CD4-positive, CD25-positive, alpha-beta regulatory T cell (primary cell): Measurements from ENCODE around the gene PSAP. TPM values are rescaled to one million over a fixed set of nuclear protein-coding genes. Genes with fewer than 3 reads are reported as not detected.
A peak's percentile ranks its signal among the peaks of the same experiment; 100 is the strongest.

Experiments
- ATAC-seq, 2 donors: fragments of 150-1000 bp; cut with Tn5 transposase; one replicate each; pipeline ENCODE4 v1.10.0; 2021; ENCODE audit warnings: low read depth in 2 of 2, moderate number of reproducible peaks in 2 of 2, moderate library complexity in 1 of 2
- DNase-seq, 3 donors: peaks; one replicate each; pipeline versions ENCODE4 v3.0.0 to v3.0.0-alpha.2; 2012 to 2022; ENCODE audit warnings: mixed read lengths in 1 of 3
- H3K27ac ChIP-seq: one replicate; pipeline ENCODE4 v1.7.0; 2013; ENCODE audit warnings: mild to moderate bottlenecking, low read length; ENCODE audit not compliant: insufficient read depth, poor library complexity, severe bottlenecking
- H3K27me3 ChIP-seq: one replicate; pipeline ENCODE4 v1.7.0; 2013; ENCODE audit warnings: low read length; ENCODE audit not compliant: control insufficient read depth, insufficient read depth
- H3K36me3 ChIP-seq: one replicate; pipeline ENCODE4 v1.7.0; 2013; ENCODE audit warnings: mild to moderate bottlenecking, low read length, moderate library complexity; ENCODE audit not compliant: control insufficient read depth, insufficient read depth
- H3K4me1 ChIP-seq: 2 replicates; pipeline ENCODE4 v1.7.0; 2013; ENCODE audit warnings: mild to moderate bottlenecking, low read length; ENCODE audit not compliant: insufficient read depth, control insufficient read depth, poor library complexity, severe bottlenecking
- H3K4me3 ChIP-seq: one replicate; pipeline ENCODE4 v1.7.0; 2013; ENCODE audit warnings: low read depth, mild to moderate bottlenecking, low read length, moderate library complexity
- H3K9me3 ChIP-seq, 2 experiments: 1 replicate in 1 of 2; 2 replicates in 1 of 2; pipeline ENCODE4 v1.7.0; 2013; ENCODE audit warnings: low read length in 2 of 2, mild to moderate bottlenecking in 1 of 2, moderate library complexity in 1 of 2; ENCODE audit not compliant: control insufficient read depth in 2 of 2
- H3K27ac Mint-ChIP-seq, 3 donors: one replicate each; pipeline ENCODE4 v1.8.0; 2020 to 2022; ENCODE audit warnings: mild to moderate bottlenecking in 3 of 3, mixed read lengths in 3 of 3, moderate library complexity in 2 of 3
- H3K27me3 Mint-ChIP-seq: one replicate; pipeline ENCODE4 v1.8.0; 2022; ENCODE audit warnings: mild to moderate bottlenecking, mixed read lengths
- H3K36me3 Mint-ChIP-seq: one replicate; pipeline ENCODE4 v1.8.0; 2020; ENCODE audit warnings: mixed read lengths
- H3K4me1 Mint-ChIP-seq, 4 donors: one replicate each; pipeline ENCODE4 v1.8.0; 2020 to 2022; ENCODE audit warnings: mixed read lengths in 4 of 4, mild to moderate bottlenecking in 1 of 4
- H3K4me3 Mint-ChIP-seq, 4 donors: one replicate each; pipeline ENCODE4 v1.8.0; 2020 to 2022; ENCODE audit warnings: mild to moderate bottlenecking in 4 of 4, mixed read lengths in 4 of 4, moderate library complexity in 3 of 4
- H3K9me3 Mint-ChIP-seq, 7 donors: one replicate each; pipeline ENCODE4 v1.8.0; 2020 to 2022; ENCODE audit warnings: mixed read lengths in 7 of 7, mild to moderate bottlenecking in 3 of 7, moderate library complexity in 2 of 7
- polyA plus RNA-seq, 4 donors: library from polyadenylated mRNA; unstranded; fragments of 300-500 nt; fragmentation: Illumina TruSeq; gene quantifications; one replicate each; pipeline ENCODE4 v1.2.3, GENCODE V29; 2021
- total RNA-seq: library from RNA; stranded (reverse); gene quantifications from one replicate; pipeline ENCODE4 v1.2.3, GENCODE V29; 2022

PSAP gene
- total and polyA plus RNA-seq, 5 donors from 2014 or later: 186 to 560 (median 530) TPM

GRCh38 chr10:71771821-71772617, 79.0 kb downstream of the PSAP start:
- Histone ChIP-seq H3K27me3 (no peaks in the 10 kb centered on the region), H3K4me1 (peaks cover 81% of the 10 kb centered on the region), H3K4me3 (peak overlapping the region; percentile 98), H3K9me3 (no peaks in the 10 kb centered on the region), H3K27ac (peak overlapping the region; percentile 96), H3K36me3 (peaks cover 19% of the 10 kb centered on the region)
- H3K27me3 Mint-ChIP-seq: peaks cover 4% of the 10 kb centered on the region
- peaks cover 9 to 78% (median 48%) of the 10 kb centered on the region in 4 donors for H3K4me1 Mint-ChIP-seq
- peak overlapping the region; percentile 91 to 98 (median 98) for H3K27ac Mint-ChIP-seq
- no peaks in the 10 kb centered on the region for H3K9me3 Mint-ChIP-seq
- DNase-seq (peak in 1 of 3 donors; percentile 44), ATAC-seq (no peak)
- peaks cover 29% of the 10 kb centered on the region for H3K36me3 Mint-ChIP-seq
- H3K4me3 Mint-ChIP-seq: peak overlapping the region; percentile 87 to 98 (median 96)

- H3K4me3 Mint-ChIP-seq: peak overlapping the region; percentile 87 to 98 (median 96)
- H3K36me3 Mint-ChIP-seq: peaks cover 33% of the 10 kb centered on the region
- Histone ChIP-seq H3K4me3 (peak overlapping the region; percentile 98), H3K27ac (peak overlapping the region; percentile 96), H3K27me3 (no peaks in the 10 kb centered on the region), H3K4me1 (peaks cover 83% of the 10 kb centered on the region), H3K36me3 (peaks cover 23% of the 10 kb centered on the region), H3K9me3 (no peaks in the 10 kb centered on the region)
- ATAC-seq: no peak
- peak overlapping the region; percentile 91 to 98 (median 98) for H3K27ac Mint-ChIP-seq
- no peak for DNase-seq
- H3K4me1 Mint-ChIP-seq: peaks cover 5 to 78% (median 53%) of the 10 kb centered on the region in 4 donors
- no peaks in the 10 kb centered on the region for H3K9me3 Mint-ChIP-seq
- peaks cover 4% of the 10 kb centered on the region for H3K27me3 Mint-ChIP-seq
These were observed 79.8 kb downstream of the PSAP start for GRCh38 chr10:71771204-71771603.

- peaks cover 26% of the 10 kb centered on the region for H3K36me3 ChIP-seq
- Mint-ChIP-seq H3K9me3 (no peaks in the 10 kb centered on the region), H3K27ac (peak overlapping the region; percentile 91 to 98 (median 98)), H3K36me3 (peaks cover 33% of the 10 kb centered on the region), H3K27me3 (peaks cover 4% of the 10 kb centered on the region), H3K4me3 (peak overlapping the region; percentile 87 to 98 (median 96)), H3K4me1 (peaks cover 5 to 77% (median 51%) of the 10 kb centered on the region in 4 donors)
- H3K4me1 ChIP-seq: peaks cover 83% of the 10 kb centered on the region
- no peak for DNase-seq
- no peak for ATAC-seq
- H3K4me3 ChIP-seq: peak overlapping the region; percentile 98
- H3K27me3 ChIP-seq: no peaks in the 10 kb centered on the region
- H3K27ac ChIP-seq: peak overlapping the region; percentile 96
- H3K9me3 ChIP-seq: no peaks in the 10 kb centered on the region
These were observed 80.3 kb downstream of the PSAP start for GRCh38 chr10:71770789-71771188.

GRCh38 chr10:71770255-71770654, 80.8 kb downstream of the PSAP start:
- DNase-seq: no peak
- ATAC-seq: no peak
- Mint-ChIP-seq H3K4me1 (peaks cover 5 to 77% (median 55%) of the 10 kb centered on the region in 4 donors), H3K27ac (peak overlapping the region; percentile 96 to 98 (median 98)), H3K4me3 (peak overlapping the region; percentile 87 to 98 (median 96)), H3K27me3 (peaks cover 4% of the 10 kb centered on the region), H3K36me3 (peaks cover 33% of the 10 kb centered on the region), H3K9me3 (no peaks in the 10 kb centered on the region)
- no peaks in the 10 kb centered on the region for H3K9me3 ChIP-seq
- H3K36me3 ChIP-seq: peaks cover 31% of the 10 kb centered on the region
- H3K4me1 ChIP-seq: peaks cover 83% of the 10 kb centered on the region
- H3K27ac ChIP-seq: peak overlapping the region; percentile 96
- H3K27me3 ChIP-seq: no peaks in the 10 kb centered on the region
- H3K4me3 ChIP-seq: peak overlapping the region; percentile 98

- peak overlapping the region; percentile 98 for H3K4me3 ChIP-seq
- Mint-ChIP-seq H3K9me3 (no peaks in the 10 kb centered on the region), H3K4me1 (peaks cover 5 to 79% (median 58%) of the 10 kb centered on the region in 4 donors), H3K36me3 (peaks cover 34% of the 10 kb centered on the region), H3K4me3 (peak overlapping the region; percentile 87 to 98 (median 96)), H3K27ac (peak overlapping the region; percentile 96 to 98 (median 97)), H3K27me3 (peaks cover 4% of the 10 kb centered on the region)
- peak overlapping the region; percentile 96 for H3K27ac ChIP-seq
- H3K36me3 ChIP-seq: peaks cover 39% of the 10 kb centered on the region
- ATAC-seq (no peak), DNase-seq (peak in 1 of 3 donors; percentile 43)
- H3K9me3 ChIP-seq: no peaks in the 10 kb centered on the region
- H3K27me3 ChIP-seq: no peaks in the 10 kb centered on the region
- H3K4me1 ChIP-seq: peaks cover 85% of the 10 kb centered on the region
These were observed 81.7 kb downstream of the PSAP start for GRCh38 chr10:71769279-71769823.

- H3K9me3 ChIP-seq: no peaks in the 10 kb centered on the region
- peaks cover 44% of the 10 kb centered on the region for H3K36me3 Mint-ChIP-seq
- H3K36me3 ChIP-seq: peaks cover 57% of the 10 kb centered on the region
- no peaks in the 10 kb centered on the region for H3K27me3 Mint-ChIP-seq
- DNase-seq (no peak), ATAC-seq (no peak)
- peak overlapping the region; percentile 98 for H3K27ac Mint-ChIP-seq
- H3K4me1 Mint-ChIP-seq: peaks cover 12 to 90% (median 64%) of the 10 kb centered on the region in 4 donors
- H3K27ac ChIP-seq: peak overlapping the region; percentile 96
- peaks cover 95% of the 10 kb centered on the region for H3K4me1 ChIP-seq
- H3K4me3 Mint-ChIP-seq: peak overlapping the region; percentile 87 to 94 (median 88)
- no peaks in the 10 kb centered on the region for H3K27me3 ChIP-seq
- H3K4me3 ChIP-seq: peak overlapping the region; percentile 26
- no peaks in the 10 kb centered on the region for H3K9me3 Mint-ChIP-seq
These were observed 83.5 kb downstream of the PSAP start for GRCh38 chr10:71767420-71768035.

- peaks cover 12 to 96% (median 67%) of the 10 kb centered on the region in 4 donors for H3K4me1 Mint-ChIP-seq
- H3K27me3 Mint-ChIP-seq: no peaks in the 10 kb centered on the region
- Histone ChIP-seq H3K4me1 (peaks cover 100% of the 10 kb centered on the region), H3K27me3 (no peaks in the 10 kb centered on the region), H3K36me3 (peaks cover 63% of the 10 kb centered on the region), H3K9me3 (no peaks in the 10 kb centered on the region), H3K27ac (peak overlapping the region; percentile 96), H3K4me3 (peak overlapping the region; percentile 48)
- H3K4me3 Mint-ChIP-seq: peak overlapping the region; percentile 77 to 88 (median 88)
- DNase-seq (peak in 1 of 3 donors; percentile 86), ATAC-seq (no peak)
- H3K27ac Mint-ChIP-seq: peak overlapping the region; percentile 89 to 98 (median 98)
- no peaks in the 10 kb centered on the region for H3K9me3 Mint-ChIP-seq
- peaks cover 39% of the 10 kb centered on the region for H3K36me3 Mint-ChIP-seq
These were observed 84.2 kb downstream of the PSAP start for GRCh38 chr10:71766717-71767419.
